ENCODE data around the gene PHLDA1.

DNA sequence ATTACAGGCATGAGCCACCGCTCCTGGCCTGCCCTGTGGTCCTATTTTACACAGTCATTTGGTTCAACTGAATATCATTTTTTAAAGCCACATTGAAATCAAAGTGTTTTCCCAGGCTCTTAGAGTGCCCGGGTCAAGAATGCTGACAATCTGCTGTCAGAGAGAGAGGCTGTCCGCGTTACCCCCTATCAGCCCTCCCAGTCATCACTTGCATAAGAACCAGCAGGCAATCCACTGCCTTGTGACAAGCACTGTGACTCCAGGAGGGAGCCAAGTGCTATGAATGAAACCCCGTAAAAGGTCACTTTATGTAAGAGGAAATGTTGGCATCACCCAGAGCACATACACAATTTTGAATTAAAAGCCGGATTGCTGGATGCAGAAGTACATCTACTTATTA lies 13.5 kb downstream of the PHLDA1 start:
- TF ChIP-seq FOSL1 (CRISPR knock-in tag; IDR thresholded peaks at IDR 0.05; ENCODE audit: borderline replicate concordance) = no peak
- no peak for TF ChIP-seq TP53 (CRISPR knock-in tag; conservative IDR thresholded peaks at IDR 0.05)
- TF ChIP-seq HMG20A (CRISPR knock-in tag; IDR thresholded peaks at IDR 0.05; ENCODE audit: borderline replicate concordance) = no peak
- TF ChIP-seq, protein P1, sequence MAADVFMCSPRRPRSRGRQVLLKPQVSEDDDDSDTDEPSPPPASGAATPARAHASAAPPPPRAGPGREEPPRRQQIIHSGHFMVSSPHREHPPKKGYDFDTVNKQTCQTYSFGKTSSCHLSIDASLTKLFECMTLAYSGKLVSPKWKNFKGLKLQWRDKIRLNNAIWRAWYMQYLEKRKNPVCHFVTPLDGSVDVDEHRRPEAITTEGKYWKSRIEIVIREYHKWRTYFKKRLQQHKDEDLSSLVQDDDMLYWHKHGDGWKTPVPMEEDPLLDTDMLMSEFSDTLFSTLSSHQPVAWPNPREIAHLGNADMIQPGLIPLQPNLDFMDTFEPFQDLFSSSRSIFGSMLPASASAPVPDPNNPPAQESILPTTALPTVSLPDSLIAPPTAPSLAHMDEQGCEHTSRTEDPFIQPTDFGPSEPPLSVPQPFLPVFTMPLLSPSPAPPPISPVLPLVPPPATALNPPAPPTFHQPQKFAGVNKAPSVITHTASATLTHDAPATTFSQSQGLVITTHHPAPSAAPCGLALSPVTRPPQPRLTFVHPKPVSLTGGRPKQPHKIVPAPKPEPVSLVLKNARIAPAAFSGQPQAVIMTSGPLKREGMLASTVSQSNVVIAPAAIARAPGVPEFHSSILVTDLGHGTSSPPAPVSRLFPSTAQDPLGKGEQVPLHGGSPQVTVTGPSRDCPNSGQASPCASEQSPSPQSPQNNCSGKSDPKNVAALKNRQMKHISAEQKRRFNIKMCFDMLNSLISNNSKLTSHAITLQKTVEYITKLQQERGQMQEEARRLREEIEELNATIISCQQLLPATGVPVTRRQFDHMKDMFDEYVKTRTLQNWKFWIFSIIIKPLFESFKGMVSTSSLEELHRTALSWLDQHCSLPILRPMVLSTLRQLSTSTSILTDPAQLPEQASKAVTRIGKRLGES (CRISPR knock-in tag; IDR thresholded peaks at IDR 0.05; ENCODE audit: borderline replicate concordance) = no peak
- no peak for TF ChIP-seq RXRA (CRISPR knock-in tag; IDR thresholded peaks at IDR 0.05)
- TF ChIP-seq FOXA1 (IDR thresholded peaks at IDR 0.05) = no peak
- no peak for TF ChIP-seq FOXA1 (CRISPR knock-in tag; IDR thresholded peaks at IDR 0.05)
- TF ChIP-seq, protein P2, sequence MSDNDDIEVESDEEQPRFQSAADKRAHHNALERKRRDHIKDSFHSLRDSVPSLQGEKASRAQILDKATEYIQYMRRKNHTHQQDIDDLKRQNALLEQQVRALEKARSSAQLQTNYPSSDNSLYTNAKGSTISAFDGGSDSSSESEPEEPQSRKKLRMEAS (IDR thresholded peaks at IDR 0.05) = no peak
- TF ChIP-seq DNMT3B (CRISPR knock-in tag; conservative IDR thresholded peaks at IDR 0.05) = no peak
- no peak for TF ChIP-seq MTF2 (CRISPR knock-in tag; IDR thresholded peaks at IDR 0.05; ENCODE audit: borderline replicate concordance)
- TF ChIP-seq, protein P3, sequence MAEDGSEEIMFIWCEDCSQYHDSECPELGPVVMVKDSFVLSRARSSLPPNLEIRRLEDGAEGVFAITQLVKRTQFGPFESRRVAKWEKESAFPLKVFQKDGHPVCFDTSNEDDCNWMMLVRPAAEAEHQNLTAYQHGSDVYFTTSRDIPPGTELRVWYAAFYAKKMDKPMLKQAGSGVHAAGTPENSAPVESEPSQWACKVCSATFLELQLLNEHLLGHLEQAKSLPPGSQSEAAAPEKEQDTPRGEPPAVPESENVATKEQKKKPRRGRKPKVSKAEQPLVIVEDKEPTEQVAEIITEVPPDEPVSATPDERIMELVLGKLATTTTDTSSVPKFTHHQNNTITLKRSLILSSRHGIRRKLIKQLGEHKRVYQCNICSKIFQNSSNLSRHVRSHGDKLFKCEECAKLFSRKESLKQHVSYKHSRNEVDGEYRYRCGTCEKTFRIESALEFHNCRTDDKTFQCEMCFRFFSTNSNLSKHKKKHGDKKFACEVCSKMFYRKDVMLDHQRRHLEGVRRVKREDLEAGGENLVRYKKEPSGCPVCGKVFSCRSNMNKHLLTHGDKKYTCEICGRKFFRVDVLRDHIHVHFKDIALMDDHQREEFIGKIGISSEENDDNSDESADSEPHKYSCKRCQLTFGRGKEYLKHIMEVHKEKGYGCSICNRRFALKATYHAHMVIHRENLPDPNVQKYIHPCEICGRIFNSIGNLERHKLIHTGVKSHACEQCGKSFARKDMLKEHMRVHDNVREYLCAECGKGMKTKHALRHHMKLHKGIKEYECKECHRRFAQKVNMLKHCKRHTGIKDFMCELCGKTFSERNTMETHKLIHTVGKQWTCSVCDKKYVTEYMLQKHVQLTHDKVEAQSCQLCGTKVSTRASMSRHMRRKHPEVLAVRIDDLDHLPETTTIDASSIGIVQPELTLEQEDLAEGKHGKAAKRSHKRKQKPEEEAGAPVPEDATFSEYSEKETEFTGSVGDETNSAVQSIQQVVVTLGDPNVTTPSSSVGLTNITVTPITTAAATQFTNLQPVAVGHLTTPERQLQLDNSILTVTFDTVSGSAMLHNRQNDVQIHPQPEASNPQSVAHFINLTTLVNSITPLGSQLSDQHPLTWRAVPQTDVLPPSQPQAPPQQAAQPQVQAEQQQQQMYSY (CRISPR knock-in tag; IDR thresholded peaks at IDR 0.05) = no peak
- TF ChIP-seq MAFK (conservative IDR thresholded peaks at IDR 0.05 in 1 of 2, IDR thresholded peaks at IDR 0.05 in 1 of 2; ENCODE audit: low read length in 2 of 2) = no peak
